Adipose tissue (tissue), 3 donors: ENCODE results near the gene SEMA4F. TPM values are rescaled to one million over a fixed set of nuclear protein-coding genes. Genes with fewer than 3 reads are reported as not detected.

Experiments used
- H3K27ac ChIP-seq: one replicate; pipeline ENCODE4 v1.5.1; 2013; ENCODE audit warnings: low read depth, low read length
- WGBS, 3 donors: extraction: QIAGEN DNeasy Blood & Tissue Kit; methylation state at CpG; one replicate each; pipeline ENCODE4 v1.1.7; 2013; 5-methylcytosine and 5-hydroxymethylcytosine counted together
- polyA plus RNA-seq, 3 donors: library from polyadenylated mRNA; stranded (reverse); fragments of 200-250 nt; gene quantifications; one replicate each; pipeline ENCODE4 v1.2.3, GENCODE V29; 2013
- donor health status: healthy with polysubstance abuse.
- donor health status: Bipolar disorder and iron deficiency.
- donor health status: healthy.

The SEMA4F gene
- polyA plus RNA-seq, 3 donors, result 2.1 to 3.5 (median 3.0) TPM

DNA sequence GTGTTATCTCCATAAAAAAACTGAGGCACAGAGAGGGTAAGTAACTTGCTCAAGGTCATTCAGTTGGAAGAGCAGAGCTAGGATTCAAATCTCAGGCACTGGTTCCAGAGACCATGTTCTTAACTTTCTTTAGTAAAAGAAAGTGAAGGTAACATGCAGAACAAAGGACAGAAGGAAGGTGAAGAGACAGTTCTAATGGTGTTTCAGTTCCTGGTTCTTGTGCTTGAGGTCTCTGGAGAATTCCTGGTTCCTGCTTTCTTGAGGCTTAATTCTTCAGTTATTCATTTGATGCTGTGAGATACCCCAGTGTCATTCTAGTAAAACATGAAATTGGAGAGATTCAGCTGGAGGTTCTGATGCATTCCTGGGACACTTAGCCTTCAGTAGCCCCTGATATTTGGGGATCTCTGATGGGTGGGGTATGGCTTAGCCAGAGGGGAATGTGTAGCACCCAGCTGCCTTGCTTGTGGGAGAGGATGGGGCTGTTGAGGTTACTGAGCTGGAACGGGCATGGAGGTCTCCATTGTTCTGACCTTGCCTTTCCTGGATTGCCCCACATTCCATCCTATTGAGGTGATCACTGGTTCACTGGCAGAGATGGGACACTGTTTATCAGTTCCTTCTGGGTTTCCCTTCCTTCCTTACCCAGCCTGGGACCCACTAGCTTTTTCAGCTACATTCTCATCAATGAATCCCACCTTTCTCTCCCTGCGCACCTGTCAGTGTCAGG is 46.8 kb downstream of the SEMA4F start:
- 69 to 78% (median 74%) methylated on average over 2 of the region's 2 CpGs for WGBS, 3 donors
- H3K27ac ChIP-seq, result no peak overlapping the region

DNA sequence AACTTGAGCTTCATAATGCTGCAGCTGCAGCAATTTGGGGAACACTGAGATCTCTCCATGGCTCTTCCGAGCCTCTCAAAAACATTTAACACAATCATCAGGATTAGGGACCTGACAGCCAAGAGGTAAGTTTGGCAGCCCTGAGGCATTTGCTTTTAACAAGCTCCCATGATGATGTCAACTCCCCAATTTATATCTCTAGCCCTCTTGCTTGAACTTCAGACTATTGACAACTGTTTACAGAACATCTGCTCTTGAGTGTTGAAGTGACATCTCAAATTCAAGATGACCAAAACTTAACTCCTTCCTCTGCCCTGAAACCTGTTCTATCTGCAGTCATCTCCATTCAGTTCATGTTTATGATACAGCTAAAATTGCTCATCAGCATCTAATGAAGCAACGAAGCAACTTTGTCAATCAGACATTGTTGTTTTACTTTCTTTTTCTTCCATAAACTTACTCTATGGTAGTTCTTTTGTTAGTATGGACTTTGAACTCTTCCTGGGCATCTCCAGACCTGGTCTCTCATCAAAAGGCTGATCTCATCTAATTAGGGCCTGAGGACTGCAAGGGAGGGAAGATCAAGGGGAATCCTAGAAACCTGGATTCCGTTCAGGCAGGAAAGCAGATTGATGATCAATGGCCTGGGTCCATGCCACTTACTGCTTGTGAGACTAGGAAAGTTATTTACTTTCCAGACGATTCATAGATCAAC is 48.1 kb downstream of the SEMA4F start:
- 62 to 85% (median 82%) methylated on average over 4 of the region's 4 CpGs for WGBS, 3 donors

DNA sequence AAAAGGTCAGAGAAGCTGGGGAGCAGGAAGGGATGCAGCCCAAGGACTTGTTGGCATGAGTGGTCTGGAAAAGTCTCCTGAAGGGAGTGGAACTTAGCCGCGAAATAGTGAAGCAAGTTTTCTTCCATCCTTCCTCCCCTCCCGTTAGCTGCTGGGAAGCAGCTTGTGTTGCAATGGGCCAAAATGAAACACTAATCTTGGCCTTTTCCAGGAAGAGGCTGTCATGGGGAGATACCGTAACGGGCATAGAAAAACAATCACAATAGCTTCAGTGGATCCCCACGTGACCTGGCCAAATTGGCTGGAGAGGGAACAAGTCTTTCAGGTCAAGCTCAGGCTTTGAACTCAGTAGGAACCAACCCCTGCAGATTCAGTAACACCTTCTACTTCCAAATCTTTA is 49.3 kb downstream of the SEMA4F start:
- H3K27ac ChIP-seq, result no peak overlapping the region
- WGBS, 3 donors, result 30 to 84% (median 31%) methylated on average over 6 of the region's 6 CpGs

More for the DNA sequence above, 48.1 kb downstream of the SEMA4F start:
- no peak overlapping the region for H3K27ac ChIP-seq

- 81 to 95% (median 95%) methylated on average over 2 of the region's 2 CpGs for WGBS, 3 donors
- no peak overlapping the region for H3K27ac ChIP-seq
Observed at GRCh38 chr2:74704216-74704615, 50.2 kb downstream of the SEMA4F start.

- no peak overlapping the region for H3K27ac ChIP-seq
Observed at GRCh38 chr2:74706741-74707140, 52.7 kb downstream of the SEMA4F start.

DNA sequence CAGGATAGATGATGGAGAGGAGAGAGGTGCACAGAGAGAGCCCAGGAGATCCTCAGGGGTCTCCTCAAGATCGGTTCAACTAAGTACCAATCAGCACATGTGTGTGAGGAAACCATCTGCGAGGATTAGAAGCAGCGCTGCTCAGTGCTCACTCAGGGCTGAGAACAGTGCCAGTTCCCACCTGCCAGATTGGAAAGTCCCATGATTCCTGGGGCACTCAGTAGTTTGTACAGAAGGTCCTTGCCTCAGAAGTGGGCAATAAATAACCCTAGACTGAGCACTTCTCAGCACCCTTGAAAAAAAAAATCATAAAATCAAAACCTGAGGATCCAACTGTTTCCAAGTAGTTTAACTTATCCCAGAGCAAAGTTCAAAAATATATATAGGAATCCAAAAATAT is 53.8 kb downstream of the SEMA4F start:
- WGBS, 3 donors, result 79 to 90% (median 83%) methylated on average over 3 of the region's 3 CpGs
- no peak overlapping the region for H3K27ac ChIP-seq

- no peak overlapping the region for H3K27ac ChIP-seq
Observed at GRCh38 chr2:74708296-74708695, 54.2 kb downstream of the SEMA4F start.

DNA sequence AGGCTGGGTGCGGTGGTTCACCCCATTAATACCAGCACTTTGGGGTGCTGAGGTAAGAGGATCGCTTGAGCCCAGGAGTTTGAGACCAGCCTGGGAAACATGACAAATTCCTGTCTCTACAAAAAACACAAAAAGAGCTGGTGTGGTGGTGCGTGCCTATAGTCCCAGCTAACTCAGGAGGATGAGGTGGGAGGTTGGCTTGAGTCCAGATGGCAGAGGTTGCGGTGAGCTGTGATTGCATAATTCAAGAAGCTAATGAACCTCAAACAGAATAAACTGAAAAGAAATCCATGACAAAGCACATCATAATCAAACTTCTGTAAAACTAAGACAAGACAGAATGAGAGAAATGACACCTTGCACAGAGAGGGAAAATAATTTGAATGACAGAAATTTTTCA is 54.8 kb downstream of the SEMA4F start:
- 48 to 78% (median 59%) methylated on average over 4 of the region's 4 CpGs for WGBS, 3 donors
- no peak overlapping the region for H3K27ac ChIP-seq

- 75 to 92% (median 82%) methylated on average over 9 of the region's 9 CpGs for WGBS, 3 donors
- no peak overlapping the region for H3K27ac ChIP-seq
Observed at GRCh38 chr2:74712223-74713053, 58.4 kb downstream of the SEMA4F start.

DNA sequence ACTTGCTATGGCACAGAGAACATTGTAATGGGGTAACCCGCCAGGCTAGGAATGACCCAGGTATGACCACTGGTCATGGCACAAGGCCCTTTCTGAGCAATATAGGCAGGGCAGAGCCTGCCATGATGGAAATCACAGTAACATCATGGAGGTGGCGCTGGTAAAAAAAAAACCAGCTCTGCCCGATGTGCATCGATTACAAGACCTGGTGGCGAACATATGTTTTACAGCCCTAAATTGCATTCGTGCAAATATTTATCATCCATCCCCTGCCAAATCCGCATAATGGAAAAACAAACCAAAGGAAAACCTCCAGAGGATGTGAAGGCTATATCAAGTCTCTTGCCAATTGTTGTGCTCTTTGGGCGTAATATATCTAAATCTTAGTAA is 60.6 kb downstream of the SEMA4F start:
- 25 to 44% (median 40%) methylated on average over 8 of the region's 8 CpGs for WGBS, 3 donors
- no peak overlapping the region for H3K27ac ChIP-seq

DNA sequence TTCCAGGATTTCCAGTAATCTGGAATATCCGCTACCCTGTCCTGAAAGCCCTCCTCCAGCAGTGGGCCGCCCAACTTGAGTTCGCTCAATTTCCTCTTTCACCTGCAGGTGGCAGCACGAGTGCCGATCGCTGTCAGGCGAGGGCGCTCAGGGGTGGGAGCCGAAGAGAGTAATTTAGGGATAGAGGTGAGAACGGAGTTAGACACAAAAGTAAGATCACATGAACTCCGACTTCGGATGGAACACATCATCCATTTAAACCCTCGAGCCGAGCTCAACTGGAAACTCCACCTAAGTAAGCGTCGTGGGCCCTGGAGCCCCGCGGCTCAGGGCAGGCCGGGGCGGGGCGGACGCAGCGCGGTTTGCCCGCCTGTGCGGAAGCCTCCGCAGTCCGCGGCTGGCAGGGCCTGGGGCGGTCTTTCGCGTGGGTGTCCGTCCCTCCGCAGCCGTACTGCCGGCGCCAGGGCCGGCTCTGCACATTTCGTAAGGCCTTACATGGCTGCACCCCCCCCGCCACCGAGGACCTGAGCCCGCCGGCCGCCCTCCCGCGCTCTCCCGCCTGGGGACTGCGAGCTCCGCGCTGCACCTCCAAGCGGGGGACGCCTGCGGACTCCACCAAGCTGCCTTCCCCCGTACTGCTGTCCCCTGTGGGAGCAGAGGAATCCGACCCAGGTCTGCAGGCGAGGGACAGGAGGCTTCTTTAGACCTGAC is 61.2 kb downstream of the SEMA4F start:
- 1% methylated on average over 48 to 56 of the region's 56 CpGs for WGBS, 3 donors
- H3K27ac ChIP-seq, result no peak overlapping the region

GRCh38 chr2:74715880-74716279 is 61.8 kb downstream of the SEMA4F start:
- 53 to 60% (median 57%) methylated on average over 6 of the region's 6 CpGs for WGBS, 3 donors
- no peak overlapping the region for H3K27ac ChIP-seq

GRCh38 chr2:74719066-74719465 is 65.0 kb downstream of the SEMA4F start:
- no peak overlapping the region for H3K27ac ChIP-seq
- 50 to 82% (median 66%) methylated on average over 2 of the region's 2 CpGs for WGBS, 3 donors

GRCh38 chr2:74721316-74721715 is 67.3 kb downstream of the SEMA4F start:
- no peak overlapping the region for H3K27ac ChIP-seq

DNA sequence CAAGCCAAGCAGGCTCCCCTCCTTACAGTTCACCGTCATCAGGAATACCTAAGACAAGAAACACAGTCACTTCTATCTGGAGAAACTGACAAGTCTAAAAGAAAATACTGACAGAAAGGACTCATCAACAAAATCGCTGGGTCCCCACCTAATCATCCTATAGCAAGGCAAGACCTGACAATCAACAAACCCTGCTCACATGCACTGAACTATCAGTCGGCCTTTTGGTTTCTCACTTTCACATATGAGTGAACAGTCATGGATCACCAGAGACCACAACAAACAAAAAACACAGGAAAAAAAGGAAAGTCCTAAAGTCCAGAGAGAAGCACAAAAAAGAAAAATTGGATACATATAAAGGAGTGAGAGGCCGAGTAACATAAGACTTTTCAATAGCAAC is 70.4 kb downstream of the SEMA4F start:
- WGBS, 3 donors, result 75 to 89% (median 88%) methylated on average over 4 of the region's 4 CpGs
- H3K27ac ChIP-seq, result no peak overlapping the region

GRCh38 chr2:74725287-74725686 is 71.2 kb downstream of the SEMA4F start:
- WGBS, 3 donors, result 86 to 100% (median 92%) methylated on average over 1 of the region's 1 CpG
- no peak overlapping the region for H3K27ac ChIP-seq

DNA sequence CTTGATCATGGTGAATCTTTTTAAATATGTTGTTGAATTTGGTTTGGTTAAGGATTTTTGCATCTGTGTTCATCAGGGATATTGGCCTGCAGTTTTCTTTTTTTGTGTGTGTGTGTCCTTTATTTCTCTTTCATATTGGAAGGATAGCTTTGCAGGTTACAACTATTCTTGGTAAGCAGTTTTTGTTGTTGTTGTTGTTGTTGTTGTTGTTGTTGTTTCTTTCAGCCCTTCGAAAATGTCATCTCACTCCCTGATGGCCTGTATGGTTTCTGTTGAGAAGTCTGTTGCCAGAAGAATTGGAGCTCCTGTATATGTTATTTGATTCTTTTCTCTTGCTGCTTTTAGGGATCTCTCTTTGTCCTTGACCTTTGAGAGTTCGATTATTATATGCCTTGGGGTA is 74.8 kb downstream of the SEMA4F start:
- no peak overlapping the region for H3K27ac ChIP-seq
- 71 to 86% (median 72%) methylated on average over 2 of the region's 2 CpGs for WGBS, 3 donors

GRCh38 chr2:74730530-74730929 is 76.5 kb downstream of the SEMA4F start:
- 84 to 91% (median 89%) methylated on average over 2 of the region's 2 CpGs for WGBS, 3 donors
- no peak overlapping the region for H3K27ac ChIP-seq
